Stimulated activated naive CD8-positive, alpha-beta T cell treated with anti-CD3 and anti-CD28 coated beads, Interleukin-15, Interleukin-2, amounts not matched to agents 100 ng/mL and 50 ng/mL, for 24 hours (primary cell): ENCODE results near the gene TSPYL1.
"Not testable (repeated sequence)": the region's sequence is repeated elsewhere in the genome, so short reads cannot be mapped to it uniquely, and the experiment has no call there.

Experiments used
- H3K27ac Mint-ChIP-seq: one replicate; pipeline ENCODE4 v1.8.0; 2021; ENCODE audit warnings: mild to moderate bottlenecking, mixed read lengths
- H3K27me3 Mint-ChIP-seq: one replicate; pipeline ENCODE4 v1.8.0; 2021; ENCODE audit warnings: mixed read lengths
- H3K36me3 Mint-ChIP-seq: one replicate; pipeline ENCODE4 v1.8.0; 2021; ENCODE audit warnings: low read depth, mixed read lengths
- H3K4me1 Mint-ChIP-seq: one replicate; pipeline ENCODE4 v1.8.0; 2021; ENCODE audit warnings: low read depth, mixed read lengths
- H3K4me3 Mint-ChIP-seq: one replicate; pipeline ENCODE4 v1.8.0; 2021; ENCODE audit warnings: mild to moderate bottlenecking, mixed read lengths
- H3K9me3 Mint-ChIP-seq: one replicate; pipeline ENCODE4 v1.8.0; 2021; ENCODE audit warnings: mixed read lengths

TSPYL1 gene

DNA sequence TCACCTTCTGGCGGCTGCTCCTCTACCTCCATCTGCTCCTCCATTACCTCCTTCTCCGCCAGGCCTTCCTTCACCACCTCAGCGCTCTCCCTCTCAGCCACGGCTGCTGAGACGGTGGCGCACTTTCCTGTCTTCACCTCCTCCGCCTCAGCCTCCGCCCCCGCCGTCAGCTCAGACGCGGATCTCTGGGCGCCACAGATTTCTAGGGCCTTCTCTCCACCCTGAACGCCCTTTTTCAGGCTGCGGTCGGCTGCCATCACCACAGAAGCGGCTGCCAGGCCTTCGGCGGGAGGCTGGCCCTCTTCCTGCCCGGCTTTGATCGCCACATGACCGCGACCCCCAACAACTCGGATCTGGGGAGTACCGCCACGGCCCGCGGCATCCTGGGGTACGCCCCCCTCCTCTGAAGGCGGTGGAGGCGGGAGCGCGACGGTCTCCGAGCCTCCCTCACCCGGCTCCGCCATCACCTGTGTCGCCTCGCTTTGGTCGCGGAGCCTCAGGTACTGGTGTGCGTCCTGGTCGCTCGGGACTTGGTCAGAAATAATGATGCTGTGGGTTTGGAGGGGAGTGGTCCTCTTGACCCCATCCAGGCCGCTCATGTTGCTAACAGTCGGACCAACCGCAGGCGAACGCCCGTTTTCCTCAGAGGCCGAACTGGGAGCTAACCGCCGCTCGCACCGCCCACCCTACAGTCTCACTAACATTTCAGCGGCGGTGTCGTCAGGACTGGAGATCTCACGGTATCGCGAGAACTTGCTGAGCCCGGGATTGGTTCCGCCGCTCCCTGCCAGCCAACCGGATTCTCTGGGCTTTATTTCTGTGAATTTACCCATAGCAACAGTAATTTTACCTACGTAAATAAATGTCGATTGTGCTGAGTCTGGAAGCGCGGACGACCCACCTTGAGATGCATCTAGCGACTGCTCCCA lies at the start of gene TSPYL1:
TSPYL1 (minus strand) TSS at position 699 of the 929 bp plus-strand sequence; CDS start at position 599, 100 bp downstream.
- Mint-ChIP-seq H3K4me1 (peaks cover 52% of the 10 kb centered on the region), H3K4me3 (peak within 1 kb of the TSS; percentile 97), H3K27me3 (no peaks in the 10 kb centered on the region)

GRCh38 chr6:116329156-116329555 lies 49.4 kb upstream of the TSPYL1 start:
- Mint-ChIP-seq H3K9me3 (peaks cover 8% of the 10 kb centered on the region), H3K36me3 (no peaks in the 10 kb centered on the region), H3K4me1 (no peaks in the 10 kb centered on the region), H3K27ac (no peak overlapping the region), H3K4me3 (no peak overlapping the region), H3K27me3 (no peaks in the 10 kb centered on the region)

More for the DNA sequence above, at the start of gene TSPYL1:
- no peaks in the 10 kb centered on the region for H3K9me3 Mint-ChIP-seq
- peaks cover 39% of the 10 kb centered on the region for H3K36me3 Mint-ChIP-seq
- H3K27ac Mint-ChIP-seq, result peak within 1 kb of the TSS; percentile 98

- no peak overlapping the region for H3K27ac Mint-ChIP-seq
- H3K4me1 Mint-ChIP-seq, result no peaks in the 10 kb centered on the region
- no peaks in the 10 kb centered on the region for H3K36me3 Mint-ChIP-seq
- no peaks in the 10 kb centered on the region for H3K27me3 Mint-ChIP-seq
- peaks cover 5% of the 10 kb centered on the region for H3K9me3 Mint-ChIP-seq
- no peak overlapping the region for H3K4me3 Mint-ChIP-seq
Measured at GRCh38 chr6:116328528-116328903, 48.8 kb upstream of the TSPYL1 start.

DNA sequence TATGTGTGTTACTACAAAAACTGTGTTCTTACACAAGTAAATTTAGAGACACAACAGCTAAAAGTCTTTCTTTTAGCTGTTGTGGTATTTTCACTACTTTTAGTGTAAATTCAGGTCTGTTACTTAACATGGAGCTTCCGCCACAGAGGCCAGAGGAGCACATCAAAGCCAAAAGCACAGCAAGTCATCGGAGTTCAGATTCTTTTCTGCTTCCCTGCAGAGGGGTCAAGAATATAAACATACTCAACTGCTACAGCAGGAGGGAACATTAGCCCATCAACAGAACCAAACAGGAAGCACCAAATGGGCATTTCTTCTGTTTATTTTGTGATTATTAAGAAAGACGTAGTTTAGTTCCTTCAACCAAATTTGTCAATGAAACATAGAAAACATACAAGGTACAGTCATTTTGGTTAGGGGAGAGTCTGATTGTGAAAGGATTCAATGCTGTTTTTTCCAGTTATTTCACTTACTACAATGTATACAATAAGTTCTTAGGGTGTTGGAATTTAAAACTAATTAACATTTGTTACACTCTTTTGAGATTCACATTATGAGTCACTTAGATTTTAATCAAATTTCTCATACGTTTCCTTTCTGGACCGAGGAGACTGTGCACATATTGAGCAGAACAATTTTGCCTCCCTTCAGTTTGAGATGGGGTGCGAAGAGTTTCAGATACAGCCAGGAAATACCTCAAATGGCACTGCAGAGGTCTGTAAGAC lies 48.2 kb upstream of the TSPYL1 start:
- Mint-ChIP-seq H3K27me3 (no peaks in the 10 kb centered on the region), H3K4me1 (no peaks in the 10 kb centered on the region), H3K9me3 (peaks cover under 1% of the 10 kb centered on the region), H3K27ac (no peak overlapping the region), H3K36me3 (no peaks in the 10 kb centered on the region), H3K4me3 (no peak overlapping the region)

DNA sequence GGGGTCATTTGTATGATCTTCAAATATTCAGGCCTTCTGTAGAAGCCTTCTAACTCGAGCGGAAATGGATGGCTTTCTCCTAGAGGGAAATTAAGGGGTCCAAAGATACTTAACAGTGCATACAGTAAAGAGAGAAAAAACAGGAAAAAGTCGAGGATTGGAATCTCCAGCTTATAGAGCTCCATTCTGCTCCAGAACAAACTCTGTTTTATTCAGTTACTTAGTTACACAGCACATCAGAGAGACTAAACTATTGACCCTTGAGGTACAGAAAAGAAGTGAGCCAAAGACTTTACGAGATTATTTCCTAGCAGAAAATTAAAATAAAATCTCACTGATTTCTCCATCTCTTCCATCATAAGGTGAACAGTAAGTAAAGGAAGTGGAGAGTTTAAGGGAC lies 47.3 kb upstream of the TSPYL1 start:
- Mint-ChIP-seq H3K9me3 (no peaks in the 10 kb centered on the region), H3K4me3 (no peak overlapping the region), H3K4me1 (no peaks in the 10 kb centered on the region)

GRCh38 chr6:116326181-116326671 lies 46.5 kb upstream of the TSPYL1 start:
- no peaks in the 10 kb centered on the region for H3K36me3 Mint-ChIP-seq

More for the DNA sequence above, 47.3 kb upstream of the TSPYL1 start:
- Mint-ChIP-seq H3K36me3 (no peaks in the 10 kb centered on the region), H3K27me3 (no peaks in the 10 kb centered on the region), H3K27ac (no peak overlapping the region)

GRCh38 chr6:116325634-116326132 lies 46.0 kb upstream of the TSPYL1 start:
- H3K4me3 Mint-ChIP-seq, H3K4me1 Mint-ChIP-seq, H3K9me3 Mint-ChIP-seq, H3K36me3 Mint-ChIP-seq, H3K27ac Mint-ChIP-seq, H3K27me3 Mint-ChIP-seq: not testable (repeated sequence)

More at GRCh38 chr6:116326181-116326671, 46.5 kb upstream of the TSPYL1 start:
- no peaks in the 10 kb centered on the region for H3K9me3 Mint-ChIP-seq
- no peak overlapping the region for H3K27ac Mint-ChIP-seq
- H3K4me1 Mint-ChIP-seq, result no peaks in the 10 kb centered on the region
- H3K4me3 Mint-ChIP-seq, result no peak overlapping the region
- no peaks in the 10 kb centered on the region for H3K27me3 Mint-ChIP-seq

DNA sequence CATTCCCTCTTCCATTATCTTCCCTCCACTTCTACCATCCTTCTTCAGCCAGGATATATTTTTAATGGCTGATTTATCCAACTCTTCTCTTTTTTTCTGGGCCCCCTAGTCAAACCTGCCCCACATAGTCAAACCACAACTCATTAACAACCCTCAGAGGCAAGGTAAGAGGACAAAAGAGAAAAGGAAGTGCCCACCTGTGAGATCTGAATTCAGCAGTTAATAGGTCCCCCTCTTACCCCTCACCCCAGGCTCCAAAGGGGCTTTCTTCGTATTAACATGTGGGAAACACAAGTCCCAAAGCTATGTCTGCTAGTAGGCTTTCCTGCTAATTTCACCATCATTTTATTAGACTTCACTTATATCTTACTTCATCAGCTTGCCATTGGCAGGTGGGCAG lies 44.1 kb upstream of the TSPYL1 start:
- Mint-ChIP-seq H3K27me3 (no peaks in the 10 kb centered on the region), H3K4me1 (no peaks in the 10 kb centered on the region), H3K27ac (no peak overlapping the region), H3K36me3 (no peaks in the 10 kb centered on the region), H3K9me3 (no peaks in the 10 kb centered on the region), H3K4me3 (no peak overlapping the region)

DNA sequence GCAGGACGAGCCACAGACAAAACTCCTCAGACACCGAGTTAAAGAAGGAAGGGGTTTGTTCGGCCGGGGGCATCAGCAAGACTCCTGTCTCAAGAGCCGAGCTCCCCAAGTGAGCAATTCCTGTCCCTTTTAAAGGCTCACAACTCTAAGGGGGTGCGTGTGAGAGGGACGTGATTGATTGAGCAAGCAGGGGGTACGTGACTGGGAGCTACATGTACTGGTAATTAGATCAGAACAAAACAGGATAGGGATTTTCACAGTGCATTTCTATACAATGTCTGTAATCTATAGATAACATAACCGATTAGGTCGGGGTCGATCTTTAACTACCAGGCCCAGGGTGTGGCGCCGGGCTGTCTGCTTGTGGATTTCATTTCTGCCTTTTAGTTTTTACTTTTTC lies 42.2 kb upstream of the TSPYL1 start:
- not testable (repeated sequence) for H3K36me3 Mint-ChIP-seq, H3K27ac Mint-ChIP-seq, H3K4me1 Mint-ChIP-seq, H3K9me3 Mint-ChIP-seq, H3K4me3 Mint-ChIP-seq, H3K27me3 Mint-ChIP-seq

DNA sequence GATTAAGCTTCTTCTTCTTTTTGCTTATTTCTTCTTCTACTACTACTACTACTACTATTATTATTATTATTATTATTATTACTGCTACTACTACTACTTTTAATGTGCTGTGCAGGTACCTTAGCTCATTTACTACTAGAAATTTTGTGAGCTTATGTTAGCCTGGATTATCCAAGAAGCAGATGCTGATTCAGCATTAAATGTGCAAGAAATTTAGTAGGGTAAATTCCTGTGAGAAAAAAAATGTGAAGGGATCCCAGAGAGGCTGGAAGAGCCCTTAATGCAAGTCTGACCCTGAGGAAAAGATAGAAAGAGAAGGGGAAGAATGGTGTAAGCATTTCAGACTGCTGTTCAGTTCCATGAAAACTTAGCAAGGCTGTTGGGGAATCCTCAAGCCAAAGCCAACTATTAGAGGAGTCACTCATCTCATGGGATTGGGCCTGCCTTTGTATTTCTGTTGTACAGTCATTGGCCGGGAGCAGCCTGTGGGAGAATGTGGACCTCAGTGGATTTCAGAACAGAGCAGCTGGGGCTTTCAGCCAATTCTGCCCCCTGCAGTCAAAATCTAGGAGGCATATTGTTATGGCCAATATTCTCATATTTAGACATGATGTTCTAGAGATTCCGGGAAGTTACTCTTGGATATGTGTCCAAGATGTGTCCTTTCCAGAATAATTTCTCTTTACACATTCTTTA lies 37.2 kb upstream of the TSPYL1 start:
- Mint-ChIP-seq H3K36me3 (no peaks in the 10 kb centered on the region), H3K27ac (no peak overlapping the region), H3K9me3 (no peaks in the 10 kb centered on the region), H3K4me1 (peaks cover 5% of the 10 kb centered on the region), H3K4me3 (no peak overlapping the region), H3K27me3 (no peaks in the 10 kb centered on the region)

DNA sequence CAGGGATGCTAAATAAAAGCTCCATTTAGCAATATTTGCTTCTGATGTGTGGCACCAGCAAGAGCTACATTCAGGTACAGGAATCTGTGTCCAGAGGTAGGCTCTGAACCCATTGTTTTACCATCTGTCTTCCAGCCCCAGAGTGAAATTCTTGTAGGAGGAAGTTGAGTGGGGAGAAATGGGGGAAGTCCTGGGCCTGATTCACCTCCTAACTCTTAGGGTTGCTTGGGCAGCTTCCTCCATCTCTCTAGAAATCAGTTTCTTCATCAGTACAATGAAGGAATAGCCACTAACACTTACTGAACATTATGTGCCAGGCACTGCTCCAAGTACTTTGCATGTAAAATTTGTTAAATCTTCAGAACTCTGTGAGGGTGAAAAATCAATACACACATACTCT lies 35.1 kb upstream of the TSPYL1 start:
- peaks cover 5% of the 10 kb centered on the region for H3K4me1 Mint-ChIP-seq
- H3K27me3 Mint-ChIP-seq, result no peaks in the 10 kb centered on the region
- no peak overlapping the region for H3K4me3 Mint-ChIP-seq
- peaks cover 10% of the 10 kb centered on the region for H3K36me3 Mint-ChIP-seq
- no peak overlapping the region for H3K27ac Mint-ChIP-seq
- H3K9me3 Mint-ChIP-seq, result no peaks in the 10 kb centered on the region

DNA sequence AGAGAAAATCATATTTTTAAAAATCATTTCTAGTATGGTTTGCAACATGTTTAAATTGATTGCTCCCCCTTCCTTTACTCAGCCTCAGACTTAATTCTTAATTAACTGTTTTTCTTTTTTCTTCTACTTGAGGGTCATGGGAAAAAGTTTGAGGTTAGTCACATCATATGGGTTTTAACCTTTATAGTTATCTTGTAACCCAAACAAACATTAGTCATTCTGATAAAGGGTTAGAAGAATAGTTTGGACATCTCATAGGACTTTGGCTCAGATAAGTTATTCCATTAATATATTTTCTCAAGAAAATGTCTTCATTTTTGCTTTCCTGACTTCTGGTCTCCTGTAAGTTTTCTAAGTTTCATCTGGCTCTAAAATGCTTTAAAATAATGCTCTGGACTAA lies 34.5 kb upstream of the TSPYL1 start:
- H3K36me3 Mint-ChIP-seq, result peaks cover 10% of the 10 kb centered on the region
- peaks cover 5% of the 10 kb centered on the region for H3K4me1 Mint-ChIP-seq
- H3K27me3 Mint-ChIP-seq, result no peaks in the 10 kb centered on the region
- no peak overlapping the region for H3K4me3 Mint-ChIP-seq
- H3K27ac Mint-ChIP-seq, result no peak overlapping the region
- H3K9me3 Mint-ChIP-seq, result no peaks in the 10 kb centered on the region

- no peaks in the 10 kb centered on the region for H3K9me3 Mint-ChIP-seq
- H3K36me3 Mint-ChIP-seq, result peaks cover 10% of the 10 kb centered on the region
- H3K4me3 Mint-ChIP-seq, result no peak overlapping the region
- H3K27ac Mint-ChIP-seq, result no peak overlapping the region
- H3K27me3 Mint-ChIP-seq, result no peaks in the 10 kb centered on the region
- peaks cover 5% of the 10 kb centered on the region for H3K4me1 Mint-ChIP-seq
Measured at GRCh38 chr6:116313101-116313776, 33.5 kb upstream of the TSPYL1 start.

DNA sequence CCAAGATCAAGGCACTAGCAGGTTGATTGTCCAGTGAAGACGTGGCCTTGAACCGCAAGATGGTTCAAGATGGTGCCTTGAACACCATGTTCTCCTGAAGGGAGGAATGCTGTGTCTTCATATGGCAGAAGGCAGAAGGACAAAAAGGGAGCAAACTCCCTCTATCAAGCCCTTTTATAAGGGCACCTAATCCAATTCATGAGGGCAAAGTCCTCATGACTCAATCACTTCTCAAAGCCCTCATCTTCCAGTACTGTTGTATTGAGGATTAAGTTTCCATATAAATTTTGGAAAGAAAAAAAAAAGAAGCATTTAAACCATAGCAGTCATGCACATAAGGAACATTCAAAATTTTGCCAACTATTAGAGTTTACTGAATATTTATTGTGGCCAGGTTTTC lies 29.9 kb upstream of the TSPYL1 start:
- H3K27ac Mint-ChIP-seq, result no peak overlapping the region
- H3K9me3 Mint-ChIP-seq, result no peaks in the 10 kb centered on the region
- H3K4me1 Mint-ChIP-seq, result peaks cover 5% of the 10 kb centered on the region
- H3K4me3 Mint-ChIP-seq, result no peak overlapping the region
- H3K36me3 Mint-ChIP-seq, result peaks cover 10% of the 10 kb centered on the region
- no peaks in the 10 kb centered on the region for H3K27me3 Mint-ChIP-seq
